Immature natural killer cell (primary cell): Measurements from ENCODE around the gene RAB6D. TPM values are rescaled to one million over a fixed set of nuclear protein-coding genes. Genes with fewer than 3 reads are reported as not detected.
"Not testable (repeated sequence)": the region's sequence is repeated elsewhere in the genome, so short reads cannot be mapped to it uniquely, and the experiment has no call there.

ENCODE experiments used
- DNase-seq, 3 donors: peaks; one replicate each; pipeline ENCODE4 v3.0.0; 2022; ENCODE audit warnings: mixed read lengths in 1 of 3
- H3K27ac Mint-ChIP-seq, 6 donors: one replicate each; pipeline ENCODE4 v1.8.0; 2020; ENCODE audit warnings: mixed read lengths in 6 of 6, mild to moderate bottlenecking in 5 of 6, inconsistent platforms in 4 of 6, moderate library complexity in 3 of 6
- H3K27me3 Mint-ChIP-seq, 3 donors: one replicate each; pipeline ENCODE4 v1.8.0; 2020 to 2021; ENCODE audit warnings: low read depth in 3 of 3, mild to moderate bottlenecking in 3 of 3, mixed read lengths in 3 of 3, moderate library complexity in 3 of 3, inconsistent platforms in 1 of 3
- H3K36me3 Mint-ChIP-seq, 3 donors: one replicate each; pipeline ENCODE4 v1.8.0; 2020; ENCODE audit warnings: mixed read lengths in 3 of 3, inconsistent platforms in 2 of 3, mild to moderate bottlenecking in 2 of 3
- H3K4me1 Mint-ChIP-seq, 2 donors: one replicate each; pipeline ENCODE4 v1.8.0; 2020; ENCODE audit warnings: inconsistent platforms in 2 of 2, mild to moderate bottlenecking in 2 of 2, mixed read lengths in 2 of 2, moderate library complexity in 1 of 2
- H3K4me3 Mint-ChIP-seq, 5 donors: one replicate each; pipeline ENCODE4 v1.8.0; 2020; ENCODE audit warnings: mild to moderate bottlenecking in 5 of 5, mixed read lengths in 5 of 5, inconsistent platforms in 3 of 5, moderate library complexity in 3 of 5
- H3K9me3 Mint-ChIP-seq, 6 donors: one replicate each; pipeline ENCODE4 v1.8.0; 2020; ENCODE audit warnings: mild to moderate bottlenecking in 6 of 6, mixed read lengths in 6 of 6, inconsistent platforms in 4 of 6, moderate library complexity in 3 of 6
- polyA plus RNA-seq, 3 donors: library from polyadenylated mRNA; unstranded; fragments of 300-500 nt; fragmentation: Illumina TruSeq; gene quantifications; one replicate each; pipeline ENCODE4 v1.2.3, GENCODE V29; 2021

RAB6D gene
- polyA plus RNA-seq, 3 donors from 2014 or later, result 0.06 TPM; not detected in 2

GRCh38 chr2:131335319-131335718 lies 28.6 kb downstream of the RAB6D start:
- H3K27ac Mint-ChIP-seq, H3K36me3 Mint-ChIP-seq, H3K4me3 Mint-ChIP-seq, DNase-seq, H3K4me1 Mint-ChIP-seq, H3K9me3 Mint-ChIP-seq: not testable (repeated sequence)
- peaks cover 10 to 18% (median 11%) of the 10 kb centered on the region in 3 donors for H3K27me3 Mint-ChIP-seq

GRCh38 chr2:131332709-131333108 lies 31.3 kb downstream of the RAB6D start:
- not testable (repeated sequence) for H3K27ac Mint-ChIP-seq, H3K36me3 Mint-ChIP-seq, DNase-seq, H3K9me3 Mint-ChIP-seq, H3K4me3 Mint-ChIP-seq, H3K4me1 Mint-ChIP-seq
- peaks cover 9 to 18% (median 16%) of the 10 kb centered on the region in 3 donors for H3K27me3 Mint-ChIP-seq

DNA sequence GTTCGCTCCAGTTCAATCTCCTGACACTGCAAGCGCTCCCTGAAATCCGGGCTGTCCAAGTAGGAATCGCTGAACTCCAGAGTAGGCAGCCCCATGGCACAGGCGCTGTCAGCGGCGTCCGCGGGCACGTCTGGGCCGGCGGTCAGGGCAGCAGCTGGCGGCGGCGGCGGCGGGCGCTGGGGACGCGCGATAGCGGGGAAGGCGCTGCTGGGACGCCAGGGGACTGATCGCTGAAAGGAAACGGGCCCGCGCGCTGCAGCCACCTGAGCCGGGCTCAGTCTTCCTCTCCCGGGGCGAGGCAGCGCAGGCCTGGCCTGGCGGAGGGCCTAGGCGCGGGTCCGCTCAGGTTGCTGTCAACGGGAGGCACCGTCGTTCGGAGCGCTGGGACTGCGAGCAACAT lies 33.0 kb downstream of the RAB6D start:
- H3K27me3 Mint-ChIP-seq, result peaks cover 11 to 18% (median 16%) of the 10 kb centered on the region in 3 donors
- DNase-seq, H3K9me3 Mint-ChIP-seq, H3K27ac Mint-ChIP-seq, H3K4me1 Mint-ChIP-seq, H3K4me3 Mint-ChIP-seq, H3K36me3 Mint-ChIP-seq: not testable (repeated sequence)

GRCh38 chr2:131322209-131322608 lies 41.8 kb downstream of the RAB6D start:
- Mint-ChIP-seq H3K4me3 (no peak overlapping the region), H3K4me1 (no peaks in the 10 kb centered on the region), H3K27ac (no peak overlapping the region), H3K9me3 (peaks cover 0 to 8% (median 2%) of the 10 kb centered on the region in 6 donors), H3K27me3 (peaks cover 0 to 5% (median 0%) of the 10 kb centered on the region in 3 donors), H3K36me3 (no peaks in the 10 kb centered on the region)
- no peak for DNase-seq

DNA sequence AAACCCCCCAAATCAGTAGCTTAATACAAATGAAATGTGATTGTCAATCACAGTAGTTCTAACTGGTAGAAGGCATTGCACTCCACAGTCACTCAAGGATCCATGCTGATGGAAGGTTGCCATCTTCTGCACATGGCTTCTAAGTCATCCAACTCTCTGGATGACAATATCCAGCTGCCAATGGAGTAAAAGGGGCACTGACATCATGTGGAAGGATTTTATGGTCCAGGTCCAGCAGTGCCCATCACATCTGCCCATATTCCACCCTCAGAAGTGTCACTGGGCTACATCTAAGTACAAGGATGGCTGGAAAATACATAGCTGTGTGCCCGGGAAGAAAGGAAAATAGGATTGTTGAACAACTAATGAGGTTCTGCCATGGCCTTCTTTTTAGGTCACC lies 42.6 kb downstream of the RAB6D start:
- not testable (repeated sequence) for H3K9me3 Mint-ChIP-seq, H3K27me3 Mint-ChIP-seq, H3K36me3 Mint-ChIP-seq

DNA sequence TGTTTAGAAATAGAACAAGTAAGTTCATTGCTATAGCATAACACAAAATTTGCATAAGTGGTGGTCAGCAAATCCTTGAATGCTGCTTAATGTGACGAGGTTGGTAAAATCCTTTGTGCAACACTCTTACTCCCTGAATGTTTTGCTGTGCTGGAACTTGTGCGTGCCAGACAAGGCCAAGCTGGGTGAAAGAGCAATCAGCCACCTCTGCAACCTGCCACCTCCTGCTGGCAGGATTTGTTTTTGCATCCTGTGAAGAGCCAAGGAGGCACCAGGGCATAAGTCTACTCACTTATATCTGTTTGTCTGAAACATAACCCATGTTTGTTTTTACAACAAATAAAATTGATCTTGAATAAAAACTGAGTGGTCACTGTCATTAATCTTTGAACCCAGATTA lies 53.0 kb downstream of the RAB6D start:
- H3K27ac Mint-ChIP-seq, H3K9me3 Mint-ChIP-seq, H3K4me3 Mint-ChIP-seq, H3K4me1 Mint-ChIP-seq, DNase-seq, H3K36me3 Mint-ChIP-seq, H3K27me3 Mint-ChIP-seq: not testable (repeated sequence)

More for the DNA sequence above, 42.6 kb downstream of the RAB6D start:
- H3K4me1 Mint-ChIP-seq, H3K27ac Mint-ChIP-seq, H3K4me3 Mint-ChIP-seq, DNase-seq: not testable (repeated sequence)

Other genes starting within 250 kb of the RAB6D start
- under 1 TPM in 2 of 3 donors, not detected in 1; 0.10 to 0.21 TPM for gene POTEE, start 154.6 kb downstream of the RAB6D start, polyA plus RNA-seq
- not detected for gene TUBA3D, start 112.0 kb upstream of the RAB6D start, polyA plus RNA-seq
- 100 to 1,000 TPM in 2 of 3 donors, 10 to 100 TPM in 1; 57.2 to 129 (median 112) TPM for gene MZT2A, start 128.2 kb upstream of the RAB6D start, polyA plus RNA-seq
- gene CCDC74A, start 163.7 kb upstream of the RAB6D start, polyA plus RNA-seq, result under 1 TPM in 2 of 3 donors, not detected in 1; 0.37 to 0.82 TPM